Stimulated activated CD8-positive, alpha-beta memory T cell treated with anti-CD3 and anti-CD28 coated beads, Interleukin-12 subunit alpha, Interleukin-12 subunit beta, amount 100 ng/mL, for 1 hour (primary cell): ENCODE measurements around the gene SPAG16.

ENCODE experiments used
- DNase-seq: peaks from one replicate; pipeline ENCODE4 v3.0.0-alpha.2; 2020; ENCODE audit warnings: low read depth

Gene SPAG16

GRCh38 chr2:214077727-214078126, 793.5 kb downstream of the SPAG16 start:
- no peak for DNase-seq

GRCh38 chr2:214079032-214079431, 794.8 kb downstream of the SPAG16 start:
- no peak for DNase-seq

- no peak for DNase-seq
These were observed 804.3 kb downstream of the SPAG16 start for GRCh38 chr2:214088536-214088935.

GRCh38 chr2:214096208-214096715, 812.0 kb downstream of the SPAG16 start:
- DNase-seq: no peak

- DNase-seq: no peak
These were observed 814.5 kb downstream of the SPAG16 start for GRCh38 chr2:214098811-214099210.

- no peak for DNase-seq
These were observed 816.2 kb downstream of the SPAG16 start for GRCh38 chr2:214100488-214100887.

GRCh38 chr2:214103276-214104001, 819.2 kb downstream of the SPAG16 start:
- DNase-seq: no peak

GRCh38 chr2:214104219-214104618, 820.0 kb downstream of the SPAG16 start:
- DNase-seq: no peak

GRCh38 chr2:214104967-214105366, 820.7 kb downstream of the SPAG16 start:
- DNase-seq: no peak

- DNase-seq: no peak
These were observed 823.5 kb downstream of the SPAG16 start for GRCh38 chr2:214107726-214108125.

- no peak for DNase-seq
These were observed 824.3 kb downstream of the SPAG16 start for GRCh38 chr2:214108598-214108997.

GRCh38 chr2:214117054-214117453, 832.8 kb downstream of the SPAG16 start:
- DNase-seq: no peak

GRCh38 chr2:214126135-214126534, 841.9 kb downstream of the SPAG16 start:
- no peak for DNase-seq

GRCh38 chr2:214127170-214127569, 842.9 kb downstream of the SPAG16 start:
- DNase-seq: no peak

GRCh38 chr2:214127571-214127970, 843.3 kb downstream of the SPAG16 start:
- DNase-seq: no peak

- DNase-seq: no peak
These were observed 843.8 kb downstream of the SPAG16 start for GRCh38 chr2:214128040-214128439.

GRCh38 chr2:214130114-214130513, 845.9 kb downstream of the SPAG16 start:
- DNase-seq: no peak

- no peak for DNase-seq
These were observed 851.7 kb downstream of the SPAG16 start for GRCh38 chr2:214135966-214136365.

GRCh38 chr2:214138779-214139178, 854.5 kb downstream of the SPAG16 start:
- no peak for DNase-seq

GRCh38 chr2:214139630-214140284, 855.5 kb downstream of the SPAG16 start:
- DNase-seq: no peak

GRCh38 chr2:214156971-214157370, 872.7 kb downstream of the SPAG16 start:
- DNase-seq: no peak

- DNase-seq: no peak
These were observed 874.6 kb downstream of the SPAG16 start for GRCh38 chr2:214158851-214159250.

GRCh38 chr2:214169281-214169680, 885.0 kb downstream of the SPAG16 start:
- no peak for DNase-seq

GRCh38 chr2:214169736-214170135, 885.5 kb downstream of the SPAG16 start:
- no peak for DNase-seq
